Tibial artery (tissue), 4 donors: ENCODE measurements around the gene WDR47.

ENCODE experiments used
- DNase-seq, 2 donors: peaks; one replicate each; pipeline ENCODE4 v3.0.0-alpha.2; 2019
- H3K27ac ChIP-seq, 2 donors: fragments of 200-600 bp; sonication (generic) in 1 of 2; 1 replicate in 1 of 2; 2 replicates in 1 of 2; pipeline ENCODE4 v1.5.1; 2018 to 2019; ENCODE audit warnings: mild to moderate bottlenecking in 1 of 2
- H3K27me3 ChIP-seq, 2 donors: fragments of 200-600 bp; sonication (generic) in 1 of 2; one replicate each; pipeline versions ENCODE4 v1.5.1 to v1.6.0; 2016 to 2019
- H3K36me3 ChIP-seq, 3 donors: fragments of 200-600 bp; sonication (generic) in 2 of 3; one replicate each; pipeline ENCODE4 v1.5.1; 2016 to 2019; ENCODE audit warnings: mild to moderate bottlenecking in 2 of 3
- H3K4me1 ChIP-seq, 4 donors: fragments of 200-600 bp; sonication (generic) in 2 of 4; 1 replicate in 3 of 4; 2 replicates in 1 of 4; pipeline ENCODE4 v1.5.1; 2016 to 2019
- H3K4me3 ChIP-seq, 2 donors: fragments of 200-600 bp; sonication (generic) in 1 of 2; 1 replicate in 1 of 2; 2 replicates in 1 of 2; pipeline ENCODE4 v1.5.1; 2018 to 2019; ENCODE audit warnings: mild to moderate bottlenecking in 2 of 2
- H3K9me3 ChIP-seq, 3 donors: fragments of 200-600 bp; sonication (generic) in 1 of 3; one replicate each; pipeline ENCODE4 v1.5.1; 2016 to 2019
- intact Hi-C: fragments of 100-400 bp; cut with DNase I; formaldehyde crosslinking; loops from one replicate; pipeline ENCODE4 v1.15.0; 2023; ENCODE audit warnings: low total_unique reads
- TF ChIP-seq, protein P1 (sequence below), 2 experiments: fragments of 200-600 bp in 1 of 2; fragments of 450-650 bp in 1 of 2; IDR thresholded peaks; one replicate each; pipeline ENCODE4 v1.5.1; 2017 to 2019; ENCODE audit warnings: antibody characterized with exemption in 2 of 2, mild to moderate bottlenecking in 1 of 2, moderate library complexity in 1 of 2

The WDR47 gene

DNA sequence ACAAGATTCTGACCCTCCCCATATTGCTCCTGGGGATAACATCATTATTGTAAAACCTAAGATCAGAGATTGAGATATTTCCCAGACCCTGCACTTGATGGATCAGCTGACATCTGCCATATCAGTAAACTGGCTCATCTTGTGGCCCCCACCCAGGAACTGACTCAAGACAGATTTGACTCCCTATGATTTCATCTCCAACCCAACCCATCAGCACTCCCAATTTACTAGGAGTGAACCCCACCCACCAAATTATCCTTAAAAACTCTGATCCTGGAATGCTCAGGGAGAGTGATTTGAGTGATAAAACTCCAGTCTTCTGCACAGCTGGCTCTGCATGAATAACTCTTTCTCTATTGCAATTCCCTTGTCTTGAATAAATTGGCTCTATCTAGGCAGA is 72.6 kb downstream of the WDR47 start:
- intact Hi-C loops: loop anchor here (10.0 kb wide), 1 partner anchor 125 kb away; the partner anchor contains the start of gene TMEM167B
- TF ChIP-seq, protein P1, sequence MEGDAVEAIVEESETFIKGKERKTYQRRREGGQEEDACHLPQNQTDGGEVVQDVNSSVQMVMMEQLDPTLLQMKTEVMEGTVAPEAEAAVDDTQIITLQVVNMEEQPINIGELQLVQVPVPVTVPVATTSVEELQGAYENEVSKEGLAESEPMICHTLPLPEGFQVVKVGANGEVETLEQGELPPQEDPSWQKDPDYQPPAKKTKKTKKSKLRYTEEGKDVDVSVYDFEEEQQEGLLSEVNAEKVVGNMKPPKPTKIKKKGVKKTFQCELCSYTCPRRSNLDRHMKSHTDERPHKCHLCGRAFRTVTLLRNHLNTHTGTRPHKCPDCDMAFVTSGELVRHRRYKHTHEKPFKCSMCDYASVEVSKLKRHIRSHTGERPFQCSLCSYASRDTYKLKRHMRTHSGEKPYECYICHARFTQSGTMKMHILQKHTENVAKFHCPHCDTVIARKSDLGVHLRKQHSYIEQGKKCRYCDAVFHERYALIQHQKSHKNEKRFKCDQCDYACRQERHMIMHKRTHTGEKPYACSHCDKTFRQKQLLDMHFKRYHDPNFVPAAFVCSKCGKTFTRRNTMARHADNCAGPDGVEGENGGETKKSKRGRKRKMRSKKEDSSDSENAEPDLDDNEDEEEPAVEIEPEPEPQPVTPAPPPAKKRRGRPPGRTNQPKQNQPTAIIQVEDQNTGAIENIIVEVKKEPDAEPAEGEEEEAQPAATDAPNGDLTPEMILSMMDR (IDR thresholded peaks at IDR 0.05): no peak
- peaks cover 18 to 37% (median 28%) of the 10 kb centered on the region in 3 donors for H3K36me3 ChIP-seq

DNA sequence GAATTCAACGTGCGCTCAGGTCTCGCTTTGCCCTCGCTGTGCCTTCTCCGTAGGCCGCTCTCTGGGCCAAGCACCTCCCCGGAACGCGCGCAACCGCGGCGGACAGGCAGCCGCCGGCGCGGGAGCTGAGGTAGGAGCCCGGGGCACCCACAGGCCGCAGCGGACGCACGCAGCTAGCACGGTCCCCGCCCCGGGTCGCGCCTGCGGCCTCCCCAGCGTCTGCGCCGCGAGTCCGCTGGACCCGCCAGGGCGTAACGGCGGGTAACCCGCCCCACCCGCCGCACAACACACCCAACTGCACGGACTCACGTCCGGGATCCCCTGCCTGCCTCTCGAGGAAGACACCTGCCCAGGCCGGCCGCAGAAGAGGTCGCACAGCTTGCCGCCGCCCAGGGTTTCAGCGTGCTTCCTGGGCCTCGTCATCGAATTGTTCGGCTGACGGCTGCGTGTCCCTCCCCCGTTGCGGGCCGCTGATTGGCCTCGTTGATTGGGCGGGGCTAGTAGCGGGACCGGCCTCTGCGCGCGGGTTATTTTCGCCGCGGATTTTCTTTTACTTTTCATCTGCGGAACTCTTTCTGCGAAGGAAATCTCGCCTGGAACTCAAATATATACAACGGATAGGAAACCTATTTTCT is 78.7 kb downstream of the WDR47 start, which contains the start of gene CLCC1:
Gene CLCC1, minus strand, starts transcription at position 433 of the 635 bp plus-strand sequence. CDS start 13,047 bp downstream, outside the sequence.
- peaks cover 0 to 38% (median 14%) of the 10 kb centered on the region in 4 donors for H3K4me1 ChIP-seq
- no peaks in the 10 kb centered on the region for H3K27me3 ChIP-seq
- peak within 1 kb of the TSS; percentile 92 to 94 for H3K27ac ChIP-seq
- DNase-seq: peak; percentile 93 to 95
- H3K36me3 ChIP-seq: peaks cover 0 to 12% (median 0%) of the 10 kb centered on the region in 3 donors
- TF ChIP-seq, protein P1 (IDR thresholded peaks at IDR 0.05): no peak
- H3K4me3 ChIP-seq: peak within 1 kb of the TSS; percentile 75 to 79
- no peaks in the 10 kb centered on the region for H3K9me3 ChIP-seq
- intact Hi-C loops: loop anchor here (10.0 kb wide), 1 partner anchor 132 kb away; the partner anchor contains the start of gene TMEM167B

More for the DNA sequence above, 72.6 kb downstream of the WDR47 start:
- H3K9me3 ChIP-seq: no peaks in the 10 kb centered on the region
- no peak overlapping the region for H3K4me3 ChIP-seq
- no peak for DNase-seq
- H3K27ac ChIP-seq: no peak overlapping the region
- H3K4me1 ChIP-seq: no peaks in the 10 kb centered on the region
- H3K27me3 ChIP-seq: no peaks in the 10 kb centered on the region

DNA sequence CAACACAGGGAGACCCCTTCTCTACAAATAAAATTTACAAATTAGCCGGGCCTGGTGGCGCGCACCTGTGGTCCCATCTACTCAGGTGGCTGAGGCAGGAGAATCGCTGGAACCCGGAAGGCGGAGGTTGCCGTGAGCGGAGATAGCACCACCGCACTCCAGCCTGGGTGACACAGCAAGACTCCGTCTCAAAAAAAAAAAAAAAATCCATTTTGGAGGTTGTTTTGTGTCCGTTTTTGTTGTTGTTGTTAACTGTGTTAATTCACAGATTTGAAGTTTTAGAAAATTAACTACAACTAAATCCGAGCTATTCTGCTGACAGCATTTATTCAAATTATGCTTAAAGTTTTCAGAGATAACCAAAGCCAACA is 79.2 kb downstream of the WDR47 start:
- DNase-seq: peak in 1 of 2 donors; percentile 25
- H3K4me3 ChIP-seq: peak overlapping the region; percentile 75 to 79
- no peaks in the 10 kb centered on the region for H3K9me3 ChIP-seq
- intact Hi-C loops: loop anchor here (10.0 kb wide), 1 partner anchor 132 kb away; the partner anchor contains the start of gene TMEM167B
- TF ChIP-seq, protein P1 (IDR thresholded peaks at IDR 0.05): no peak
- peaks cover 0 to 38% (median 16%) of the 10 kb centered on the region in 4 donors for H3K4me1 ChIP-seq
- peak overlapping the region; percentile 92 to 94 for H3K27ac ChIP-seq
- H3K36me3 ChIP-seq: peaks cover 0 to 13% (median 2%) of the 10 kb centered on the region in 3 donors
- H3K27me3 ChIP-seq: no peaks in the 10 kb centered on the region

DNA sequence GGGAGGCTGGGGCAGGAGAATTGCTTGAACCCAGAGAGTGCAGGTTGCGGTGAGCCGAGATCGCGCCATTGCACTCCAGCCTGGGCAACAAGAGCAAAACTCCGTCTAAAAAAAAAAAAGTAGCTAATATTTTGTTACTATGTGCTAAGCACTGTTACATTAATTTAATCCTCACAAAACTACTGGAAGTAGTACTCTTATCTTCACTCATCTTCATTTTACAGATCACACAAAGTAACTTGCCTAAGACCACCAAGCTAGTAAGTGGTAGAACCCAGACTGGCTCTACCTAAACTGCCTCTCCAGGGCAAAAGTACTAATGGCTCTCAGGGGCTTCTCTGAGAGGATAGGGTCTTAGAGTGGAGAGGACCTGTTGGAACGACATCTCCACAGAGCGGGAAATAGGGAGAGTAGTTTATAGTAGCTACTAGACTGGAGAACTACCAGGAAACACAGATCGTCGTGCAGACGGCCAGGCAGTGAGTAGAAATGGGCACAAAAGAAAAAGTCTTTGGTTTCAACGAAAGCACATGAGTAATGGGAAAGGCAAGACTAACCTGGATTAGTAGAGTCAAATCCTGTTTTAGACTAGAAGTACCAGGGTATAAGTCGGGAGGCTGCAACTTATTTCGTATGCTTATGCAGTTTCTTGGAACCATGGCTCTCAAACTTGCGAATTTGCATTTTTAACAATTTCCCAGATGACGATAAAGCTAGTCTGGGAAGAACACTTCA is 80.0 kb downstream of the WDR47 start:
- peak overlapping the region; percentile 92 to 94 for H3K27ac ChIP-seq
- peaks cover 0 to 17% (median 9%) of the 10 kb centered on the region in 3 donors for H3K36me3 ChIP-seq
- H3K4me3 ChIP-seq: peak overlapping the region; percentile 75 to 79
- DNase-seq: no peak
- no peaks in the 10 kb centered on the region for H3K27me3 ChIP-seq
- intact Hi-C loops: loop anchor here (10.0 kb wide), 1 partner anchor 133 kb away; the partner anchor contains the start of gene TMEM167B
- H3K4me1 ChIP-seq: peaks cover 0 to 38% (median 17%) of the 10 kb centered on the region in 4 donors
- TF ChIP-seq, protein P1 (IDR thresholded peaks at IDR 0.05): no peak
- no peaks in the 10 kb centered on the region for H3K9me3 ChIP-seq

DNA sequence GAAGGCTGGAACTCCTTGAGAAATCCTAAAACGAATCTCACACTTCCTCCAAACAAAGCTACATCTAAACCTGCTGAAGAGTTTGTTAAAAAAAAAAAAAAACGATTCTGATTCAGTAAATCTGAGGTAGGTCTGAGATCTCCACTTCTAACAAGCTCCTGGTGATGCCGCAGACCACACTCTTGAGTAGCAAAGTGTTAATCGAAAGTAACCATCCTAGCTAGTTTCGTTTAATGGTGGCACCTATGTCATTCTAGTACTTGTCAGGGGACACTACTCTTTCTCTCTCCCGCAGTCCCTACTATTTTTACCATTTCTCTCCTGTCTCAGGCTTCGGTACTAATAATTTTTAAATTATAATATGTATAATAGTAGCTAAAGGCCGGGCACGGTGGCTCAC is 80.7 kb downstream of the WDR47 start:
- intact Hi-C loops: loop anchor here (10.0 kb wide), 1 partner anchor 134 kb away; the partner anchor contains the start of gene TMEM167B
- H3K4me1 ChIP-seq: peaks cover 0 to 38% (median 18%) of the 10 kb centered on the region in 4 donors

More for the DNA sequence above, 80.7 kb downstream of the WDR47 start:
- Histone ChIP-seq H3K36me3 (peaks cover 0 to 24% (median 9%) of the 10 kb centered on the region in 3 donors), H3K9me3 (no peaks in the 10 kb centered on the region), H3K4me3 (no peak overlapping the region), H3K27ac (no peak overlapping the region), H3K27me3 (no peaks in the 10 kb centered on the region)
- DNase-seq: no peak
- TF ChIP-seq, protein P1 (IDR thresholded peaks at IDR 0.05): no peak
